ENCODE measurements around the gene S100A16. TPM values are rescaled to one million over a fixed set of nuclear protein-coding genes. Genes with fewer than 3 reads are reported as not detected.

The S100A16 gene
- total RNA-seq, 1 donor from 2014 or later: 259 TPM

DNA sequence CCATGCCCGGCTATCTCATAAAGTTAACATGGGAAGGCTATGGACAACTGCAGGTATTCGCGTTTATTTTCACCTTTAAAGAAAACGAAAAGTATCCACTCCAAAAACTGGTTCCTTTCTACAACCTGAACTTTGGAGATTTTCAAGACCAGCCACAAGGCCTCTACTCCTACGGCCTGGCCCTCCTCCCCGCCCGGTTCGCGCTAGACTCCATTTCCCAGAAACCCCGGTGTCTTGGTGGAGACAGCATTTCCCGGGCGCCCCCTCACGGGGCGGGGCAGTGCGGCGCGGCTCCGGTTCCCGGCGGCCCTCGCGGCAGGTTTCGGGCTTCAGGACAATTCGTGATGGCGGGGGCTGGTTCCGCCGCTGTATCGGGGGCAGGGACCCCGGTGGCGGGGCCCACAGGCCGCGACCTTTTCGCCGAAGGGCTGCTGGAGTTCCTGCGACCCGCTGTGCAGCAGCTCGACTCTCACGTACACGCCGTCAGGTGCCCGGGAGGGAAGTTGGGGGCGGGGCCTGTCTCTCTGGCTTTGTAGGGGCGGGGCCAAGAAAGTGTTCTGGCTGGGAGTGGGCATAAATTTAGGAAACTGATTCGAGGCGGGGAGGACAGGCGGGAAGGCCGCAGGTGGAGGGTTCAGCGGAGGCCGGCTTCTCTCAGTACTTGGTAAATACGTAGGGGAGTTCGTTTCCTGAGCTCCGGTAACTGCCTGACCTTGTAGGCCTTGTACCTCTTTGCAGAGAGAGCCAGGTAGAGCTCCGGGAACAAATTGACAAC, 45.6 kb upstream of the S100A16 start, which contains the start of gene SNAPIN:
Gene SNAPIN (plus strand): TSS at position 304 of the 775 bp plus-strand sequence. CDS start 41 bp downstream, at position 345.
- DNase-seq (ENCODE audit: extremely low spot score in 2 of 2): no peak
- TF ChIP-seq POLR2A (IDR thresholded peaks at IDR 0.05): peak in 1 of 2 donors; percentile 24
- TF ChIP-seq POLR2AphosphoS5 (IDR thresholded peaks at IDR 0.05; ENCODE audit: insufficient read depth in 1 of 2, low read depth in 1 of 2): peak; percentile 91 to 94
- TF ChIP-seq, protein P1, sequence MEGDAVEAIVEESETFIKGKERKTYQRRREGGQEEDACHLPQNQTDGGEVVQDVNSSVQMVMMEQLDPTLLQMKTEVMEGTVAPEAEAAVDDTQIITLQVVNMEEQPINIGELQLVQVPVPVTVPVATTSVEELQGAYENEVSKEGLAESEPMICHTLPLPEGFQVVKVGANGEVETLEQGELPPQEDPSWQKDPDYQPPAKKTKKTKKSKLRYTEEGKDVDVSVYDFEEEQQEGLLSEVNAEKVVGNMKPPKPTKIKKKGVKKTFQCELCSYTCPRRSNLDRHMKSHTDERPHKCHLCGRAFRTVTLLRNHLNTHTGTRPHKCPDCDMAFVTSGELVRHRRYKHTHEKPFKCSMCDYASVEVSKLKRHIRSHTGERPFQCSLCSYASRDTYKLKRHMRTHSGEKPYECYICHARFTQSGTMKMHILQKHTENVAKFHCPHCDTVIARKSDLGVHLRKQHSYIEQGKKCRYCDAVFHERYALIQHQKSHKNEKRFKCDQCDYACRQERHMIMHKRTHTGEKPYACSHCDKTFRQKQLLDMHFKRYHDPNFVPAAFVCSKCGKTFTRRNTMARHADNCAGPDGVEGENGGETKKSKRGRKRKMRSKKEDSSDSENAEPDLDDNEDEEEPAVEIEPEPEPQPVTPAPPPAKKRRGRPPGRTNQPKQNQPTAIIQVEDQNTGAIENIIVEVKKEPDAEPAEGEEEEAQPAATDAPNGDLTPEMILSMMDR (IDR thresholded peaks at IDR 0.05): no peak
- H3K4me1 ChIP-seq: peaks cover 12% of the 10 kb centered on the region
- H3K27ac ChIP-seq: peak within 1 kb of the TSS; percentile 97
- peak within 1 kb of the TSS; percentile 76 to 78 for H3K4me3 ChIP-seq
- H3K36me3 ChIP-seq: peaks cover 0 to 30% of the 10 kb centered on the region in 2 donors
- no peaks in the 10 kb centered on the region for H3K9me3 ChIP-seq
- intact Hi-C loops (cut with DNase I): no loop called here
- H3K27me3 ChIP-seq: no peaks in the 10 kb centered on the region

DNA sequence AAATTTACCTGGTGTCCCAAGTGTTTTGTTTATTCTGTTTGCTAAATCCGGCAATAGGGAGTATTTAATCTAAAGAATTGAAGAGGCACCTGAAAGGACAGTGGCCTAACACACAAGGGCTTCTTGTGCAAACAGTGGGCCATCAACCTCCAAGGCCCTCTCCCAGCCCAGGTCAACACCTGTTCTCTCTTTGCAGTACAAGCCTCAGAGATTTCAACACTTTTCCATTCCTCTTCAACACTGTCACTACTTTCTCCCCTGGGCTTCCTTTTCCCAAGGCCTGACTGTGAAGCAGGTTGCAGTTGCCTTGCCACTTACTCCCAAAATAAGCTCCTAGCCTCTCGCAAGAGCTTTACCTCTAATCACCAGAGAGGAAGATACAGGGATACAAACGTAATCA, 42.4 kb upstream of the S100A16 start:
- Histone ChIP-seq H3K4me3 (no peak overlapping the region), H3K27ac (no peak overlapping the region), H3K9me3 (no peaks in the 10 kb centered on the region), H3K4me1 (peaks cover 21% of the 10 kb centered on the region), H3K36me3 (no peaks in the 10 kb centered on the region), H3K27me3 (no peaks in the 10 kb centered on the region)
- no peak for TF ChIP-seq POLR2A (IDR thresholded peaks at IDR 0.05)
- TF ChIP-seq, protein P1 (IDR thresholded peaks at IDR 0.05): no peak
- TF ChIP-seq POLR2AphosphoS5 (IDR thresholded peaks at IDR 0.05; ENCODE audit: insufficient read depth in 1 of 2, low read depth in 1 of 2): no peak
- no peak for DNase-seq (ENCODE audit: extremely low spot score in 2 of 2)
- intact Hi-C loops (cut with DNase I): no loop called here

DNA sequence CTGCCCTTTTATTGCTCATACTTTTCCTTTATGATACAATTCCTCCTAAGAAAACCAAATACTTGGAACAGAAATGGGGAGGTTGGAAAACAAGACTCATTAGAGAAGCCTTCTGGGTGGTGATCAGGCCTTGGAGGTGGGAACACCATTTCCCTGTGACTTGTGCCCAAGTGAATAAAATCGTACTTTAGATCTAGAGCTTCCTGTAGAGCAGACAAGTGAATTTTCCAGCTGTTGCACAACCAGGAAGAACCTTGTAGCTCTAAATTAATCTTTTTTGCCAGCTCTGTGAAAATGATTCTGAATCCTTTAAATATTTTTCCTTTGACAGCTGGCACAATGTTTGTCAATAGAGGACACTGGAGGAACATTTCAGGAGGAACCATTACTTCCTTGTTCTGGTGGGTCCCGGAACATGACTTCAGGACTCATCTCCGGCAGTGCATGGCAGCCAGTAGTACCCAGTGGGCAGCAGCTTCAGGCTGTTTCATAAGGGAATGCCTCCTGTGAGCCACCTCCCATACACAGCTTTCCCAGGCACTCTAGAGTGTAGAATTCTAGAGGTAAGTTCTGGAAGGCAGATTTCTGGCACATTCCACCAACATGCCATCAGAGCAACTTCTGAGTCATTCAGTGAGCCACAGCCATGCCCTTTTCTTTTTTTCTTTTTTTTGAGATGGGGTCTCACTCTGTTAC, 40.0 kb upstream of the S100A16 start:
- Histone ChIP-seq H3K27ac (no peak overlapping the region), H3K4me1 (peaks cover 9% of the 10 kb centered on the region), H3K9me3 (no peaks in the 10 kb centered on the region), H3K27me3 (no peaks in the 10 kb centered on the region), H3K4me3 (no peak overlapping the region), H3K36me3 (no peaks in the 10 kb centered on the region)
- TF ChIP-seq POLR2AphosphoS5 (IDR thresholded peaks at IDR 0.05; ENCODE audit: insufficient read depth in 1 of 2, low read depth in 1 of 2) (no peak), POLR2A (IDR thresholded peaks at IDR 0.05) (no peak)
- TF ChIP-seq, protein P1 (IDR thresholded peaks at IDR 0.05): no peak
- DNase-seq (ENCODE audit: extremely low spot score in 2 of 2): no peak
- intact Hi-C loops (cut with DNase I): no loop called here

DNA sequence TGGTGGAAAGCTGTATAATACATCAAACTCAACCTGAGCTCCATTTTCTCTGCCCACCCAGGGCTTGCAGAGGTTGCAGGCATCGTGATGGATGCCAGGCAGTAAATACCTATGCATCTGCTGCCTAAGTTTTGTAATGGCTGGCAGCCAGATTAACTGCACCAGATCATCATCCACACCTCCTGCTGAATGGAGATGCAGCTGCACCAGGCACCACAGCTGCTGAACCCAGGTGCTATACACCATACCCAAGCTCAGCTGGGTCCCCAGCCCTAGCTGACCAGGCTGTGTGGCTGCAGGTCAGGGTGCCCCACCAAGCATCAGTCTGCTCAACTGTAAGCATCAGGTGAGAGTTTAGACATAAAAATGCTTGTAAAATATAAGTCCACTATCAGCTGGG, 38.8 kb upstream of the S100A16 start:
- Histone ChIP-seq H3K36me3 (peaks cover 0 to 1% of the 10 kb centered on the region in 2 donors), H3K9me3 (no peaks in the 10 kb centered on the region), H3K4me3 (no peak overlapping the region), H3K27ac (no peak overlapping the region), H3K4me1 (peaks cover 9% of the 10 kb centered on the region), H3K27me3 (no peaks in the 10 kb centered on the region)
- DNase-seq (ENCODE audit: extremely low spot score in 2 of 2): no peak
- intact Hi-C loops (cut with DNase I): no loop called here
- TF ChIP-seq, protein P1 (IDR thresholded peaks at IDR 0.05): no peak
- TF ChIP-seq POLR2A (IDR thresholded peaks at IDR 0.05): no peak
- no peak for TF ChIP-seq POLR2AphosphoS5 (IDR thresholded peaks at IDR 0.05; ENCODE audit: insufficient read depth in 1 of 2, low read depth in 1 of 2)
